Mucosa of gallbladder (tissue), 1 donor: ENCODE data around the gene PITPNB. TPM values are rescaled to one million over a fixed set of nuclear protein-coding genes. Genes with fewer than 3 reads are reported as not detected.
A peak's percentile ranks its signal among the peaks of the same experiment; 100 is the strongest.

Source experiments
- DNase-seq: peaks from one replicate; pipeline ENCODE4 v3.0.0-alpha.2; 2020; ENCODE audit warnings: low spot score
- total RNA-seq: library from RNA; stranded (reverse); gene quantifications from one replicate; pipeline ENCODE4 v1.2.1, GENCODE V29; 2021
- donor health status: DM: no; HTN: no; CAD: no.

PITPNB gene
- total RNA-seq, 1 donor from 2014 or later, result 80.9 TPM

GRCh38 chr22:27834364-27835185, 84.5 kb downstream of the PITPNB start:
- no peak for DNase-seq

GRCh38 chr22:27833803-27834202, 85.3 kb downstream of the PITPNB start:
- DNase-seq, result no peak

- DNase-seq, result no peak
Observed at GRCh38 chr22:27832606-27833005, 86.5 kb downstream of the PITPNB start.

GRCh38 chr22:27829620-27830019, 89.4 kb downstream of the PITPNB start:
- no peak for DNase-seq

GRCh38 chr22:27827604-27828587, 91.2 kb downstream of the PITPNB start:
- no peak for DNase-seq

GRCh38 chr22:27825174-27825573, 93.9 kb downstream of the PITPNB start:
- no peak for DNase-seq

- DNase-seq, result no peak
Observed at GRCh38 chr22:27823221-27823620, 95.8 kb downstream of the PITPNB start.

GRCh38 chr22:27820896-27821866, 97.9 kb downstream of the PITPNB start:
- no peak for DNase-seq

- no peak for DNase-seq
Observed at GRCh38 chr22:27816552-27816951, 102.5 kb downstream of the PITPNB start.

- DNase-seq, result no peak
Observed at GRCh38 chr22:27815826-27816530, 103.1 kb downstream of the PITPNB start.

- no peak for DNase-seq
Observed at GRCh38 chr22:27814993-27815392, 104.1 kb downstream of the PITPNB start.

- no peak for DNase-seq
Observed at GRCh38 chr22:27811778-27812177, 107.3 kb downstream of the PITPNB start.

- peak; percentile 72 for DNase-seq
Observed at GRCh38 chr22:27810609-27811151, 108.4 kb downstream of the PITPNB start.

GRCh38 chr22:27809700-27810608, 109.1 kb downstream of the PITPNB start:
- DNase-seq, result no peak

- no peak for DNase-seq
Observed at GRCh38 chr22:27809226-27809603, 109.8 kb downstream of the PITPNB start.

- DNase-seq, result no peak
Observed at GRCh38 chr22:27808451-27809225, 110.4 kb downstream of the PITPNB start.

GRCh38 chr22:27805841-27806240, 113.2 kb downstream of the PITPNB start:
- DNase-seq, result no peak

- peak; percentile 77 for DNase-seq
Observed at GRCh38 chr22:27804470-27805297, 114.4 kb downstream of the PITPNB start.
